Renal pelvis (tissue), 12 donors: Measurements from ENCODE around the gene GPS1. TPM values are rescaled to one million over a fixed set of nuclear protein-coding genes. Genes with fewer than 3 reads are reported as not detected.

Experiments
- DNase-seq: peaks from one replicate; pipeline ENCODE4 v3.0.0-alpha.2; 2013
- long read RNA-seq, 16 experiments: transcript quantifications; one replicate each; lab custom pipeline, GENCODE V29; 2026
- polyA plus RNA-seq, 3 donors: library from polyadenylated mRNA; unstranded; fragments of 120-200 nt; gene quantifications; one replicate each; pipeline ENCODE4 v1.2.1, GENCODE V29; 2013; ENCODE audit not compliant: insufficient read length in 3 of 3

Gene GPS1
- polyA plus RNA-seq = 100 to 1,000 TPM; 127 to 149 (median 140) TPM
- long read RNA-seq, donor 1, transcript GPS1-208 (13 exons, 1,874 nt) = major isoform, 26 of 74 reads
- long read RNA-seq, donor 1, transcript GPS1-226 (13 exons, 1,839 nt) = minor isoform, 6 of 74 reads
- long read RNA-seq, donor 1, partial matches to known transcripts = 37 of 74 reads
- long read RNA-seq, donor 1, other reads (novel, unspliced or antisense) = 0 of 74 reads
- long read RNA-seq, donor 2, transcript GPS1-208 (13 exons, 1,874 nt) = major isoform, 36 of 112 reads
- long read RNA-seq, donor 2, transcript GPS1-201 (13 exons, 1,842 nt) = minor isoform, 8 of 112 reads
- long read RNA-seq, donor 2, transcript GPS1-226 (13 exons, 1,839 nt) = minor isoform, 6 of 112 reads
- long read RNA-seq, donor 2, partial matches to known transcripts = 51 of 112 reads
- long read RNA-seq, donor 2, other reads (novel, unspliced or antisense) = 5 of 112 reads
- long read RNA-seq, donor 3, transcript GPS1-201 (13 exons, 1,842 nt) = minor isoform, 6 of 65 reads
- long read RNA-seq, donor 3, transcript GPS1-208 (13 exons, 1,874 nt) = major isoform, 14 of 65 reads
- long read RNA-seq, donor 3, partial matches to known transcripts = 40 of 65 reads
- long read RNA-seq, donor 3, other reads (novel, unspliced or antisense) = 0 of 65 reads
- long read RNA-seq, donor 4, transcript GPS1-226 (13 exons, 1,839 nt) = minor isoform, 6 of 152 reads
- long read RNA-seq, donor 4, transcript GPS1-208 (13 exons, 1,874 nt) = major isoform, 17 of 152 reads
- long read RNA-seq, donor 4, partial matches to known transcripts = 90 of 152 reads
- long read RNA-seq, donor 4, other reads (novel, unspliced or antisense) = 28 of 152 reads
- long read RNA-seq, donor 5, transcript GPS1-208 (13 exons, 1,874 nt) = major isoform, 8 of 31 reads
- long read RNA-seq, donor 5, partial matches to known transcripts = 10 of 31 reads
- long read RNA-seq, donor 5, other reads (novel, unspliced or antisense) = 6 of 31 reads
- long read RNA-seq, donor 6, transcript GPS1-208 (13 exons, 1,874 nt) = major isoform, 24 of 123 reads
- long read RNA-seq, donor 6, transcript GPS1-201 (13 exons, 1,842 nt) = minor isoform, 5 of 123 reads
- long read RNA-seq, donor 6, partial matches to known transcripts = 64 of 123 reads
- long read RNA-seq, donor 6, other reads (novel, unspliced or antisense) = 24 of 123 reads
- long read RNA-seq, donor 7, transcript GPS1-208 (13 exons, 1,874 nt) = major isoform, 16 of 113 reads
- long read RNA-seq, donor 7, partial matches to known transcripts = 64 of 113 reads
- long read RNA-seq, donor 7, other reads (novel, unspliced or antisense) = 28 of 113 reads
- long read RNA-seq, donor 8, transcript GPS1-208 (13 exons, 1,874 nt) = major isoform, 9 of 20 reads
- long read RNA-seq, donor 8, partial matches to known transcripts = 0 of 20 reads
- long read RNA-seq, donor 8, other reads (novel, unspliced or antisense) = 6 of 20 reads
- long read RNA-seq, donor 9, transcript GPS1-208 (13 exons, 1,874 nt) = major isoform, 21 of 108 reads
- long read RNA-seq, donor 9, transcript GPS1-201 (13 exons, 1,842 nt) = minor isoform, 6 of 108 reads
- long read RNA-seq, donor 9, partial matches to known transcripts = 66 of 108 reads
- long read RNA-seq, donor 9, other reads (novel, unspliced or antisense) = 8 of 108 reads
- long read RNA-seq, donor 10, transcript GPS1-208 (13 exons, 1,874 nt) = major isoform, 18 of 137 reads
- long read RNA-seq, donor 10, partial matches to known transcripts = 81 of 137 reads
- long read RNA-seq, donor 10, other reads (novel, unspliced or antisense) = 31 of 137 reads
- long read RNA-seq, donor 11, transcript GPS1-226 (13 exons, 1,839 nt) = minor isoform, 5 of 59 reads
- long read RNA-seq, donor 11, transcript GPS1-208 (13 exons, 1,874 nt) = major isoform, 10 of 59 reads
- long read RNA-seq, donor 11, partial matches to known transcripts = 27 of 59 reads
- long read RNA-seq, donor 11, other reads (novel, unspliced or antisense) = 12 of 59 reads
- long read RNA-seq, donor 12, transcript GPS1-226 (13 exons, 1,839 nt) = minor isoform, 10 of 158 reads
- long read RNA-seq, donor 12, transcript GPS1-208 (13 exons, 1,874 nt) = major isoform, 33 of 158 reads
- long read RNA-seq, donor 12, transcript GPS1-201 (13 exons, 1,842 nt) = minor isoform, 7 of 158 reads
- long read RNA-seq, donor 12, transcript GPS1-204 (13 exons, 2,276 nt) = minor isoform, 5 of 158 reads
- long read RNA-seq, donor 12, partial matches to known transcripts = 82 of 158 reads
- long read RNA-seq, donor 12, other reads (novel, unspliced or antisense) = 17 of 158 reads
- long read RNA-seq, donor 13, transcript GPS1-208 (13 exons, 1,874 nt) = major isoform, 9 of 38 reads
- long read RNA-seq, donor 13, partial matches to known transcripts = 10 of 38 reads
- long read RNA-seq, donor 13, other reads (novel, unspliced or antisense) = 14 of 38 reads
- long read RNA-seq, donor 14 = 0 reads
- long read RNA-seq, donor 15 = 0 reads
- long read RNA-seq, donor 16, transcript GPS1-208 (13 exons, 1,874 nt) = major isoform, 24 of 89 reads
- long read RNA-seq, donor 16, transcript GPS1-226 (13 exons, 1,839 nt) = minor isoform, 9 of 89 reads
- long read RNA-seq, donor 16, partial matches to known transcripts = 47 of 89 reads
- long read RNA-seq, donor 16, other reads (novel, unspliced or antisense) = 0 of 89 reads

GRCh38 chr17:82051776-82052637 lies at the start of gene GPS1, which contains the start of gene RFNG:
GPS1 (plus strand) TSS chr17:82051898; CDS start chr17:82051932, 34 bp downstream.
RFNG (minus strand) TSS chr17:82051811; CDS start chr17:82051766, 45 bp downstream.
- peak; percentile 67 for DNase-seq

DNA sequence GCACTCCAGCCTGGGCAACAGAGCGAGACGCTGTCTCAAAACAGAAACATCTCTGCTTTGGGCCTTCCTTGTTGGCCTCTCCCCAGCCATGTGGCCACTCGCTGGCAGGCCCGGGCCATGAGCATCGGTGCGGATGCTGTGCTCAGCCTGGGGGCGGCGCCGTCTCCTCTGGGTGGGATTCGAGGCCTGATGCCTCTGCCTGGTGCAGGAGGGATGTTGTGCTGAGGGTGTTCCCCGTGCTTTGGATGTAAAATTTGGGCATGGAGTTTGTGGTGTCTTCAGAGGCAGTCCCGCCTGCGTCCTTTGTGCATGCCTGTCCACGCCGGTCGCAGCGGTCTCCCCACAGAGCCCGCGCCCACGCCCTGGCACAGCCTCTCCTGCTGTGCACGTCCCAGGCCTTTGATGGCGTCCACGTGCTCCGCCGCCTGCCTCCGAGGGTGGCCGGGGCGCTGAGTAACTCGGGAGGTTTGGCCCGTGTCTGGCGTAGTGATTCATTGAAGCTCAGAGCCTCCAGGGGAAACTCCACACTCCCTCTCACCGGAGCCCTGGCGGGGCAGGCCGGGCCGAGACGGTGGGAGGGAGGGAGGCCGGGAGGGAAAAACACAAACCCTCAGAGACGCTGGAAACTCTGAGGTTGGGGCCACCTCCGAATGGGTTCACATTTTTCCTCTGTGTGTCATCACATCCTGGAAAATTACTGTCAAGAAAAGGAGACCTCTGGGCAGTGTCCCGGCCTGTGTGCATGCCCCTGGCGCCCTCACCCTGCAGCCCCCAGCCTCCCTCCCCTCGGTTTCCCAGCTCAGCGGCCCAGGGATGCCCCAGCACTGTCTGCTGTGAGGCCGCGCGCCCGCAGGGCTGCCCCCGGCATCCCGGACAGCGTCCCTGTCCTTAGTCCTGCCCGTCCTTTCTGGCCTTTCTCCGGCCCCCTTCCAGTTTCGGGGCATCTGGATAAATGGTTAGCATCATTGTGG lies 48.0 kb upstream of the GPS1 start:
- no peak for DNase-seq

DNA sequence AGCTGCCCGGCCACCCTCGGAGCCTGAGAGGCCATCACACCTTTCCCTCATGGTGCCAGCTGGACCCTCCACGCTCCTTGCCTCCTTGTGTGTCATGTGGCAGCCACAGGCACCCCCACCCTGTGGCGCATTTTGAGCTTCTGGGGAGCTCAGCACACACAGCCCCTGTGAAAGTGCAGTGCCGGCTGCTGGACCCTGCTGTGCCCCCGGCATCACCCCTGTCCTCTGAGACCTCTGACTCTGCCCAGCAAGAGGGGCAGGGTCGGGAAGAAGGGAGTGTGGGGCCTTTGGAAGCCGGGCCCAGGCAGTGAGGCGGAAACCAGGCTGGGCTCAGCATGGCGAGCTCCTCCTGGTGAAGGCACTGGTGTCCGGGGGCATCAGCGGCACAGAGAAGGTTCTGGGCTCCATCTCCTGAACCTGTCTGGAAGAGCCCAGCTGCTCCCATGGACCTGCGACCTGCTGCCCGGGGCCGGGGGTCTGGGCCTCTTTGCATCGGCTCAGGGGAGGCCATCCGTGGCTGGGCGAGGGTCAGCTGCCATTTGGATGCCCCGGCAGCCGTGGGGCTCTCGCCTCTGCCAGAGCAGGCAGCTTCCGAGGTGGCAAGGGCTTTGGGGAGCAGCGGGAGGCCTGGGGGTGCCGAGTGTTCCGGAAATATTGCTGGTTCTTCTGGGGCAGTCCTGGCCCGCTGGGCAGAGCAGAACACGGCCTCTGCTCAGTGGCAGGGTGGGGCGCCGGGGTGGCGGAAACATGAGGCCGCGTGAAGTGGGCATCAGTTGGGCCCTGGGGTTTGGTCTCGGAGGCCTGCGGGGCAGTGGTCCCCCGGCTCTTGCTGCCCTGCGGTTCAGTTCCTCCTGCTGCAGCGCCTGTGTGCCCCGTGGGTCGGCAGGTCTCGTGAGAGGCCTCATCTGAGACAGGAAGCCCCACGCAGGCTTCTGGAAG lies 46.9 kb upstream of the GPS1 start:
- DNase-seq = no peak

DNA sequence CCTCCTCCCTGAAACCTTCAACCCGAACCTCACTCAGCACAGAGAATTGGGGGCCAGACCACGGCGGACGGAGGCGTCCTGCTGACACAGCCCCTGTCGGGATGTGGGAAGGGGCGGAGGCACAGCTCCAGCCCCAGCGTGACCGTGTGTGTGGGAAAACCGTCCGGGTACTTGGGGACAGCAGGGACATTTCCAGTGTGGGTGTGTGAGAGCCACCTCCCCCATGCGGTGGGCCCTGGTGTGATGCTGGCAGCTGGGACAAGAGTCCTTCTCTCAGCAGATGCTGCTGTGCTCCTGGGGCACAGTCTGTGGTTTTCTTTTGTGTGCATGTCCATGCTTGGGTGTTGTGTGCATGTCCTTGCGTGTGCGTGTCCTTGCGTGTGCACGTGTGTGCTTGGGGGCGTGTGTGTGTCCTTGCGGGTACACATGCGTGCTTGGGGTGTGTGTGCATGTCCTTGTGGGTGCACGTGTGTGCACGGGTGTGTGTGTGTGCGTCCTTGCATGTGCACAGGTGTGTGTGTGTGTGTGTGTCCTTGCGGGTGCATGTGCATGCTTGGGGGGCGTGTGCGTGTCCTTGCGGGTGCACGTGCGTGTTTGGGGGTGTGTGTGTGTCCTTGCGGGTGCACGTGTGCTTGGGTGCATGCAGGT lies 45.9 kb upstream of the GPS1 start:
- no peak for DNase-seq

GRCh38 chr17:82006468-82007227 lies 45.0 kb upstream of the GPS1 start:
- DNase-seq = no peak

- DNase-seq = no peak
Observed at GRCh38 chr17:82007228-82007494, 44.5 kb upstream of the GPS1 start.

DNA sequence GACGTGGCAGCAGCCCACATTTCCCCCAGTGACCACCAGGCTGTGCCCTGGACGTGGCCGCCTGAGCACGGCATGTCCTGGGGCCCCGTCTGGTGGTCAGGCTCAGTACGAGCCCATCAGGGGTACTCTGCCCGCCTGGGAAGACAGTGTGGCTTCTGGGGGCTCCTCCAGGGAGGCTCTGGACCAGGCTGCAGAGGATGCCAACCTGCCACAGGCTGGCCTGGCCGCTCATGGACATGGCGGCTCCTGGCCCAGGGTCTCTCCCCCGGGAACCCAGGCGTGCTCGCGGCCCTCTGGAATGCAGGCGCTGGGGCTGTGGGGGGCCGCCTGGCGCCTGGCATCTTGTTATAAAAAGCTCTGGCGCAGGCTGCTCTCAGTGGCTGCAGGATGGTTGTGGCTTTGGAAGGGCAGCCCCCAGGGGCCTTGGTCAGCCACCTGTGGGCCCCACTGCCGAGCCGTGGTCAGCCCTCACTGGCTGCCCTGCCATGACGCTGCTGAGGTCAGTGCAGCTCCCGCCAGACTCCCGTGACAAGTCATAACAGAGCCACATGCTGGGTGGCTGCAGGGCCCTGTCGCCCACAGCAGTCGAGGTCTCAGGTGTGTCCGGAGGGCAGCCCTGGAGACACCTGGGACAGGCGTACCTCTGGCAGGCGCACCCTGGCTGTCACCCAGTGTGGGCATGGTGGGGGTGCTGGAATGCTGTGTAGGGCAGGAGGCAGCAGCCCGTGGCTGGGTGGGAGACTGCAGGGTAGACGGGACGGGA lies 44.0 kb upstream of the GPS1 start:
- DNase-seq = no peak

DNA sequence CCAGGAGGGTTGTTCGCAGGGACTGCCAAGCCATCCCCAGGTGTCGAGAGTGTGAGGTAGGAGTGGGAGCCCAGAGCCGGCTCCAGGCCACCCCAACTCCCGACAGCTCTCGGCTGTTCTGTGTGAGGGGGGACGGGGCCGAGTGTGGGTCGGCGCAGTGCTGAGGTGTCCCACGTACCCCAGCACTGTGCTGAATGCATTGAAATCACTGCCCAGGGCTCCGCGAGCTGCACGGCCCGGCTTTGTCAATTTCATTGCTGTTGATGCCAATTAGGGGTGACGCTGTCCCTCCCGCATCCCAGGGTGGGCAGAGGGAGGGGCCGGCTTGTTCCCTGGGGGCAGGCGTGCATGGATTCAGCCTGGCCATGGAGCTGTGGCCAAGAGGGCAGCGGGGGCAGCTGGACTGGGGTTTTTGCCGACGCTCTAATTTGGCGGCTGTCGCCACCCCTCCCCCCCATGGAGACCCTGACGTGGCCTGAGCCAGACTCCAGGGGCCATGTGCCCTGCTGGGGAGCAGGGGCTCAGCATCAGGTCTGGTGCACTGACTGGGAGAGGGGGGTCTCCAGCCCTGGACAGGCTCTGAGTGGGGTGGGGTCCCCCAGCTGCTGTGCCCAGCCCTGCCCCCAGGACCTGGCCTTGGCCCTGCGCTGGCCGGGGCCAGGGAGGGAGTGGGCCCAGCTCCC lies 43.3 kb upstream of the GPS1 start:
- DNase-seq = no peak

- DNase-seq = no peak
Observed at GRCh38 chr17:82008941-82009405, 42.7 kb upstream of the GPS1 start.

GRCh38 chr17:82009413-82009812 lies 42.3 kb upstream of the GPS1 start:
- no peak for DNase-seq

DNA sequence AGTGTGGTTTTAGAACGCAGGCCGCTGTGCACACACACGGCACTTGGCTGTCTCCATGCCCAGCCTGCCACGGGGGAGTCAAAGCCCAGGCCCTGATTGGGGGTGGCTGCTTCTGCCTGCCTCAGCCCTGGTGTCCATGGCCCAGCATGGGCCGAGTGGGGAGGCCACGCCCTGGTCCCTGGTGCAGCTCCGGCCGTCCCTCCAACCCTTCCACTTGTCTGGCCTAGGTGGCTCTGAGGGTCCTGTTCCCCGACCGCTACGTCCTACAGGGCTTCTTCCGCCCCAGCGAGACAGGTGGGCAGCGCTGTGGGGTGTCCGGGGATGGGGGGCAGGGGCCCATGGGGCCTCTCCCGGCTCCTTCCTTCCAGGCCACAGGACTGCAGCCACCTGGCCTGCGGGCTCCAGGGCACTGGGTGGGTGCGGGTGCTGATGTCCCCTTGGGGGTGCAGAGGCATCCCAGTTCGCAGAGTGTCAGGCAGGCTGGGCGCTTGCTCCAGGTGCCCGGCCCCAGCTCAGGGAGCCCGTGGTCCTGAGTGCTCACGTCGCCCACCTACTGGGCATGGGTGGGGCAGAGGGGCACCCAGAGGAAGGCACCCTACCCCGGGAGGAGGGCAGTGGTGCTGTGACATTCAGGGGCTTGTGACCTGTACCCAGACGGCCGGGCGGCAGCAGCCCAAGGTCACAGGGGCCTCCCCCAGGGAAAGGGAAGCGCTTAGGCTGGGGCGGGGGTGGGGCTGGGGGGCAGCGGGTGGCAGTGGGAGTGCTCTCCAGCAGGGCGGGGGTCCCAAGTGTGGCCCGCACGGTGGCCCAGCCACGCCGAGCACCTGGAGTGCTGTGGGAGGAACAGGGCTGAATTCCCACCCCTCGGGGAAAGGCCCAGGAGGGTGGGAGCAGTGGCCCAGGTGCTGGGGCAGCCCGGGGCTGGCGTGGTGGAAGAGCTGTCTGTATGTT lies 40.8 kb upstream of the GPS1 start:
- DNase-seq = no peak
